ENCODE measurements around the gene FANCC.

The FANCC gene

GRCh38 chr9:95142728-95143127 is 174.8 kb downstream of the FANCC start:
- Histone ChIP-seq H3K4me2 (ENCODE audit: insufficient read depth, low read length, poor library complexity, severe bottlenecking) (no peak overlapping the region), H3K4me3 (ENCODE audit: low read length in 2 of 2) (no peak overlapping the region), H3K23ac (ENCODE audit: low read depth, low read length, poor library complexity) (no peak overlapping the region), H3K36me3 (replicated peaks in 1 of 2; ENCODE audit: control insufficient read depth in 2 of 2, insufficient read depth in 2 of 2, low read length in 2 of 2) (peaks cover 0 to 8% of the 10 kb centered on the region in 2 donors), H4K91ac (ENCODE audit: low read depth, low read length, poor library complexity) (no peak overlapping the region), H2AFZ (ENCODE audit: low read length) (no peak overlapping the region), H3K9ac (ENCODE audit: low read depth, low read length, poor library complexity) (no peak overlapping the region), H3K9me3 (replicated peaks in 1 of 2; ENCODE audit: control insufficient read depth in 2 of 2, insufficient read depth in 1 of 2, low read depth in 1 of 2, low read length in 2 of 2) (no peaks in the 10 kb centered on the region), H3K4ac (ENCODE audit: low read length) (no peak overlapping the region), H2BK5ac (ENCODE audit: low read length) (no peak overlapping the region), H2BK120ac (ENCODE audit: low read depth, low read length) (no peak overlapping the region), H3K27ac (replicated peaks; ENCODE audit: low read length) (no peak overlapping the region), H3K18ac (ENCODE audit: low read length) (no peak overlapping the region), H2BK12ac (ENCODE audit: low read length) (no peak overlapping the region), H2AK5ac (ENCODE audit: low read depth, low read length) (no peak overlapping the region), H4K8ac (ENCODE audit: low read depth, low read length) (no peak overlapping the region), H3K4me1 (ENCODE audit: control insufficient read depth in 2 of 2, insufficient read depth in 1 of 2, low read depth in 1 of 2, low read length in 2 of 2) (peaks cover under 1 to 4% of the 10 kb centered on the region in 2 donors), H3K27me3 (ENCODE audit: control insufficient read depth in 3 of 3, insufficient read depth in 3 of 3, low read depth in 1 of 3, low read length in 3 of 3) (no peaks in the 10 kb centered on the region), H3K79me1 (ENCODE audit: low read depth, low read length) (no peaks in the 10 kb centered on the region), H3K14ac (ENCODE audit: low read length) (no peak overlapping the region), H2BK15ac (ENCODE audit: low read length) (no peak overlapping the region)
- no peak for DNase-seq (ENCODE audit: low spot score)
- no CpG with 5 or more reads among the region's 3 CpGs for WGBS, 2 donors (ENCODE audit: extremely low coverage in 2 of 2, insufficient read length in 2 of 2, insufficient replicate concordance in 1 of 2)

- Histone ChIP-seq H3K18ac (ENCODE audit: low read length) (no peak overlapping the region), H2AK5ac (ENCODE audit: low read depth, low read length) (no peak overlapping the region), H4K91ac (ENCODE audit: low read depth, low read length, poor library complexity) (no peak overlapping the region), H2BK12ac (ENCODE audit: low read length) (no peak overlapping the region), H3K36me3 (replicated peaks in 1 of 2; ENCODE audit: control insufficient read depth in 2 of 2, insufficient read depth in 2 of 2, low read length in 2 of 2) (peaks cover 0 to 8% of the 10 kb centered on the region in 2 donors), H2AFZ (ENCODE audit: low read length) (no peak overlapping the region), H3K14ac (ENCODE audit: low read length) (no peak overlapping the region), H3K27me3 (ENCODE audit: control insufficient read depth in 3 of 3, insufficient read depth in 3 of 3, low read depth in 1 of 3, low read length in 3 of 3) (no peaks in the 10 kb centered on the region), H2BK5ac (ENCODE audit: low read length) (no peak overlapping the region), H2BK120ac (ENCODE audit: low read depth, low read length) (no peak overlapping the region), H2BK15ac (ENCODE audit: low read length) (no peak overlapping the region), H3K4me2 (ENCODE audit: insufficient read depth, low read length, poor library complexity, severe bottlenecking) (no peak overlapping the region), H3K9ac (ENCODE audit: low read depth, low read length, poor library complexity) (no peak overlapping the region), H3K4me3 (ENCODE audit: low read length in 2 of 2) (no peak overlapping the region), H3K4me1 (ENCODE audit: control insufficient read depth in 2 of 2, insufficient read depth in 1 of 2, low read depth in 1 of 2, low read length in 2 of 2) (peaks cover 0 to under 1% of the 10 kb centered on the region in 2 donors), H3K9me3 (replicated peaks in 1 of 2; ENCODE audit: control insufficient read depth in 2 of 2, insufficient read depth in 1 of 2, low read depth in 1 of 2, low read length in 2 of 2) (no peaks in the 10 kb centered on the region), H4K8ac (ENCODE audit: low read depth, low read length) (no peak overlapping the region), H3K4ac (ENCODE audit: low read length) (no peak overlapping the region), H3K27ac (replicated peaks; ENCODE audit: low read length) (no peak overlapping the region), H3K79me1 (ENCODE audit: low read depth, low read length) (no peaks in the 10 kb centered on the region), H3K23ac (ENCODE audit: low read depth, low read length, poor library complexity) (no peak overlapping the region)
- no CpG with 5 or more reads among the region's 4 CpGs for WGBS, 2 donors (ENCODE audit: extremely low coverage in 2 of 2, insufficient read length in 2 of 2, insufficient replicate concordance in 1 of 2)
- no peak for DNase-seq (ENCODE audit: low spot score)
Measured at GRCh38 chr9:95142315-95142714, 175.2 kb downstream of the FANCC start.

GRCh38 chr9:95140821-95141220 is 176.7 kb downstream of the FANCC start:
- H3K14ac ChIP-seq (ENCODE audit: low read length): no peak overlapping the region
- H4K91ac ChIP-seq (ENCODE audit: low read depth, low read length, poor library complexity): no peak overlapping the region
- no CpG with 5 or more reads among the region's 2 CpGs for WGBS, 2 donors (ENCODE audit: extremely low coverage in 2 of 2, insufficient read length in 2 of 2, insufficient replicate concordance in 1 of 2)
- no peak overlapping the region for H3K4ac ChIP-seq (ENCODE audit: low read length)
- no peak overlapping the region for H2BK5ac ChIP-seq (ENCODE audit: low read length)
- H2BK15ac ChIP-seq (ENCODE audit: low read length): no peak overlapping the region
- H3K79me1 ChIP-seq (ENCODE audit: low read depth, low read length): no peaks in the 10 kb centered on the region
- no peak overlapping the region for H3K18ac ChIP-seq (ENCODE audit: low read length)
- H2AK5ac ChIP-seq (ENCODE audit: low read depth, low read length): no peak overlapping the region
- H3K4me2 ChIP-seq (ENCODE audit: insufficient read depth, low read length, poor library complexity, severe bottlenecking): no peak overlapping the region
- H3K27ac ChIP-seq (replicated peaks; ENCODE audit: low read length): no peak overlapping the region
- no peak overlapping the region for H4K8ac ChIP-seq (ENCODE audit: low read depth, low read length)
- no peaks in the 10 kb centered on the region for H3K4me1 ChIP-seq (ENCODE audit: control insufficient read depth in 2 of 2, insufficient read depth in 1 of 2, low read depth in 1 of 2, low read length in 2 of 2)
- no peaks in the 10 kb centered on the region for H3K27me3 ChIP-seq (ENCODE audit: control insufficient read depth in 3 of 3, insufficient read depth in 3 of 3, low read depth in 1 of 3, low read length in 3 of 3)
- no peak overlapping the region for H2BK12ac ChIP-seq (ENCODE audit: low read length)
- H3K23ac ChIP-seq (ENCODE audit: low read depth, low read length, poor library complexity): no peak overlapping the region
- H3K9me3 ChIP-seq (replicated peaks in 1 of 2; ENCODE audit: control insufficient read depth in 2 of 2, insufficient read depth in 1 of 2, low read depth in 1 of 2, low read length in 2 of 2): no peaks in the 10 kb centered on the region
- H2AFZ ChIP-seq (ENCODE audit: low read length): no peak overlapping the region
- H3K36me3 ChIP-seq (replicated peaks in 1 of 2; ENCODE audit: control insufficient read depth in 2 of 2, insufficient read depth in 2 of 2, low read length in 2 of 2): peaks cover 0 to 8% of the 10 kb centered on the region in 2 donors
- H3K9ac ChIP-seq (ENCODE audit: low read depth, low read length, poor library complexity): no peak overlapping the region
- no peak overlapping the region for H2BK120ac ChIP-seq (ENCODE audit: low read depth, low read length)
- DNase-seq (ENCODE audit: low spot score): no peak
- H3K4me3 ChIP-seq (ENCODE audit: low read length in 2 of 2): no peak overlapping the region

GRCh38 chr9:95139126-95139525 is 178.4 kb downstream of the FANCC start:
- H3K4me1 ChIP-seq (ENCODE audit: control insufficient read depth in 2 of 2, insufficient read depth in 1 of 2, low read depth in 1 of 2, low read length in 2 of 2): no peaks in the 10 kb centered on the region
- H4K8ac ChIP-seq (ENCODE audit: low read depth, low read length): no peak overlapping the region
- H3K23ac ChIP-seq (ENCODE audit: low read depth, low read length, poor library complexity): no peak overlapping the region
- no peaks in the 10 kb centered on the region for H3K27me3 ChIP-seq (ENCODE audit: control insufficient read depth in 3 of 3, insufficient read depth in 3 of 3, low read depth in 1 of 3, low read length in 3 of 3)
- DNase-seq (ENCODE audit: low spot score): no peak
- H2BK15ac ChIP-seq (ENCODE audit: low read length): no peak overlapping the region
- no peak overlapping the region for H3K18ac ChIP-seq (ENCODE audit: low read length)
- no peak overlapping the region for H2BK120ac ChIP-seq (ENCODE audit: low read depth, low read length)
- no peak overlapping the region for H2BK12ac ChIP-seq (ENCODE audit: low read length)
- no peak overlapping the region for H4K91ac ChIP-seq (ENCODE audit: low read depth, low read length, poor library complexity)
- H3K27ac ChIP-seq (replicated peaks; ENCODE audit: low read length): no peak overlapping the region
- H3K9me3 ChIP-seq (replicated peaks in 1 of 2; ENCODE audit: control insufficient read depth in 2 of 2, insufficient read depth in 1 of 2, low read depth in 1 of 2, low read length in 2 of 2): no peaks in the 10 kb centered on the region
- no peak overlapping the region for H3K4me2 ChIP-seq (ENCODE audit: insufficient read depth, low read length, poor library complexity, severe bottlenecking)
- no peak overlapping the region for H3K4me3 ChIP-seq (ENCODE audit: low read length in 2 of 2)
- no peak overlapping the region for H3K14ac ChIP-seq (ENCODE audit: low read length)
- no peak overlapping the region for H2AK5ac ChIP-seq (ENCODE audit: low read depth, low read length)
- H3K79me1 ChIP-seq (ENCODE audit: low read depth, low read length): no peaks in the 10 kb centered on the region
- no peak overlapping the region for H2AFZ ChIP-seq (ENCODE audit: low read length)
- no peak overlapping the region for H3K9ac ChIP-seq (ENCODE audit: low read depth, low read length, poor library complexity)
- WGBS, 2 donors (ENCODE audit: extremely low coverage in 2 of 2, insufficient read length in 2 of 2, insufficient replicate concordance in 1 of 2): no CpG with 5 or more reads among the region's 10 CpGs
- H3K36me3 ChIP-seq (replicated peaks in 1 of 2; ENCODE audit: control insufficient read depth in 2 of 2, insufficient read depth in 2 of 2, low read length in 2 of 2): peaks cover 0 to 8% of the 10 kb centered on the region in 2 donors
- H2BK5ac ChIP-seq (ENCODE audit: low read length): no peak overlapping the region
- H3K4ac ChIP-seq (ENCODE audit: low read length): no peak overlapping the region
